ENCODE results near the gene CACNA1S. TPM values are rescaled to one million over a fixed set of nuclear protein-coding genes. Genes with fewer than 3 reads are reported as not detected.

The CACNA1S gene
- total and polyA plus RNA-seq, 2 donors (not counting 1 experiment from before 2014, with no cell fraction given), result not detected

DNA sequence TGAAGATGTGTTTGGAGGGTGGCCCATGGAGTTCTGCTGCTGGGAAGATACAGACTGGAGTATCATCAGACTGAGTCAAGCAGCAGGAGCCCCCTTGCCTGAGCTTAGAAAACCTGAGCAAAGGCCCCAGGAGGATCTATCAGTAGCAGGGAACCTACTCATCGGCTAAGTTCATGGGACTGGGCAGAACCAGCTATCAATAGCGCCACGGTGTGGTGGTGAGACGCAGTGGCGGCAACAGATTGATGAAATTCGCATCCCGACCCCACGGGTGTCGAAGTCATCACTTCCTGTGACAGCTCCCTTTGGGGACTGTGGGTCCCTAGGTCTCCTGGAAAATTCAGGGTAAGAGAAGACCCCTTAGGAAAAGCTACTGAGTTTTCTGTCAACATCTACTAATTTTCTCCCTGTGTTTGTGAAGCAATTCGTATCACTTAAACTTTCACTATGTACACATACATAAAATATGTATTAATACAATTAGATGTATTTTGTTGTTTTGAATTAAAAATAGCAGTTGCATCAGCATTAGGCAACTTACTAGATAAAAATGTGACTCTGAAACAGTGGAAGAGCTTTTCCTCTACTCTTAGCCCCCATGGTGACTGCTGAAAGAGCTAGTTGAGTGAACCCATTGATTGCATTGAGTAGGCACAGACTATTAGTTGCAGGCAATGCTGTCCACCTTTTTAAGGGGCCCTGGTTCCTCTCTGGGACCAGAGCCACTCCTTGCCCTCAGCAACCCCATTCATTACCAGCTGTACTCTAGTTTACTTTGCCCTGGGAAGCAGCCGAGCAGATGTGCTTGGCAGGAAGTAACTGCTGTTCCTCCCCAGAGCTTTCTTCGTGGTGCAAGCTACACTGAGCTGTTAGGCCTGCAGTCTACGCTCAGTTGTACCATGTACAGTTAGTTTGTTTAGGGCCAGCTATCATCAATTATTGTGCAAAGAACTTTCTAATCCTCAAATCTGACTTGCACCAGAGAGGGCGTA lies 7.3 kb upstream of the CACNA1S start:
- no peak overlapping the region for H3K27ac Mint-ChIP-seq
- peak overlapping the region; percentile 13 for H2AFZ ChIP-seq (ENCODE audit: insufficient read depth, low read depth, low read length, poor library complexity, severe bottlenecking)
- peaks cover 3 to 11% of the 10 kb centered on the region in 2 donors for H3K4me1 ChIP-seq (ENCODE audit: control insufficient read depth in 2 of 2, insufficient read depth in 2 of 2, low read length in 2 of 2)
- DNase-seq, result peak; percentile 45
- peaks cover 8% of the 10 kb centered on the region for H3K4me1 Mint-ChIP-seq
- ChIA-PET CTCF (interaction anchor here (0.8 to 2.4 kb wide), 5 partner anchors 16 to 148 kb away, joined by 3 to 15 read pairs (median 3); no protein-coding TSS in a partner anchor), POLR2A (no interaction called here)
- intact Hi-C loops (cut with micrococcal nuclease), result no loop called here
- WGBS (ENCODE audit: insufficient coverage), result 30% methylated on average over 11 of the region's 14 CpGs
- no peaks in the 10 kb centered on the region for H3K36me3 ChIP-seq (replicated peaks in 1 of 2; ENCODE audit: control extremely low read depth in 1 of 2, control insufficient read depth in 1 of 2, extremely low read depth in 1 of 2, insufficient read depth in 2 of 2, low read length in 1 of 2)
- TF ChIP-seq EZH2 (IDR thresholded peaks at IDR 0.05; ENCODE audit: borderline replicate concordance, insufficient read depth, low read depth, low read length, poor library complexity, severe bottlenecking), result no peak
- TF ChIP-seq, protein P1, sequence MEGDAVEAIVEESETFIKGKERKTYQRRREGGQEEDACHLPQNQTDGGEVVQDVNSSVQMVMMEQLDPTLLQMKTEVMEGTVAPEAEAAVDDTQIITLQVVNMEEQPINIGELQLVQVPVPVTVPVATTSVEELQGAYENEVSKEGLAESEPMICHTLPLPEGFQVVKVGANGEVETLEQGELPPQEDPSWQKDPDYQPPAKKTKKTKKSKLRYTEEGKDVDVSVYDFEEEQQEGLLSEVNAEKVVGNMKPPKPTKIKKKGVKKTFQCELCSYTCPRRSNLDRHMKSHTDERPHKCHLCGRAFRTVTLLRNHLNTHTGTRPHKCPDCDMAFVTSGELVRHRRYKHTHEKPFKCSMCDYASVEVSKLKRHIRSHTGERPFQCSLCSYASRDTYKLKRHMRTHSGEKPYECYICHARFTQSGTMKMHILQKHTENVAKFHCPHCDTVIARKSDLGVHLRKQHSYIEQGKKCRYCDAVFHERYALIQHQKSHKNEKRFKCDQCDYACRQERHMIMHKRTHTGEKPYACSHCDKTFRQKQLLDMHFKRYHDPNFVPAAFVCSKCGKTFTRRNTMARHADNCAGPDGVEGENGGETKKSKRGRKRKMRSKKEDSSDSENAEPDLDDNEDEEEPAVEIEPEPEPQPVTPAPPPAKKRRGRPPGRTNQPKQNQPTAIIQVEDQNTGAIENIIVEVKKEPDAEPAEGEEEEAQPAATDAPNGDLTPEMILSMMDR (IDR thresholded peaks at IDR 0.05), result peak; percentile 69
- peaks cover 0 to 19% (median 5%) of the 10 kb centered on the region in 4 experiments for H3K27me3 ChIP-seq (replicated peaks in 1 of 4; ENCODE audit: control extremely low read depth in 1 of 4, control insufficient read depth in 3 of 4, insufficient read depth in 4 of 4, low read length in 3 of 4)
- H3K27ac ChIP-seq (ENCODE audit: low read length in 2 of 2), result no peak overlapping the region
- no peak overlapping the region for H3K4me3 ChIP-seq (ENCODE audit: control extremely low read depth in 1 of 5, extremely low read depth in 1 of 5, insufficient read depth in 1 of 5, low read depth in 2 of 5, low read length in 4 of 5)
- H3K79me2 ChIP-seq (ENCODE audit: control insufficient read depth, insufficient read depth, low read length), result no peaks in the 10 kb centered on the region
- no peak overlapping the region for H3K9ac ChIP-seq (ENCODE audit: low read length)
- no peaks in the 10 kb centered on the region for H3K9me3 Mint-ChIP-seq (ENCODE audit: insufficient read depth)
- H3K9me3 ChIP-seq (ENCODE audit: control extremely low read depth in 1 of 3, control insufficient read depth in 2 of 3, insufficient read depth in 1 of 3, low read length in 2 of 3), result peaks cover 0 to 5% (median 0%) of the 10 kb centered on the region in 3 donors
- no peak overlapping the region for H3K4me2 ChIP-seq (replicated peaks; ENCODE audit: low read depth, low read length, poor library complexity, severe bottlenecking)
- ATAC-seq (ENCODE audit: low read depth), result no peak
- H3K27me3 Mint-ChIP-seq, result peaks cover 29% of the 10 kb centered on the region
- no peaks in the 10 kb centered on the region for H4K20me1 ChIP-seq (ENCODE audit: control insufficient read depth, insufficient read depth, low read length, poor library complexity, severe bottlenecking)
- H3K4me3 Mint-ChIP-seq, result no peak overlapping the region

- Histone ChIP-seq H3K36me3 (replicated peaks in 1 of 2; ENCODE audit: control extremely low read depth in 1 of 2, control insufficient read depth in 1 of 2, extremely low read depth in 1 of 2, insufficient read depth in 2 of 2, low read length in 1 of 2) (no peaks in the 10 kb centered on the region), H3K27ac (ENCODE audit: low read length in 2 of 2) (no peak overlapping the region), H3K9ac (ENCODE audit: low read length) (no peak overlapping the region), H3K4me1 (ENCODE audit: control insufficient read depth in 2 of 2, insufficient read depth in 2 of 2, low read length in 2 of 2) (peaks cover 8 to 20% of the 10 kb centered on the region in 2 donors), H3K79me2 (ENCODE audit: control insufficient read depth, insufficient read depth, low read length) (no peaks in the 10 kb centered on the region), H2AFZ (ENCODE audit: insufficient read depth, low read depth, low read length, poor library complexity, severe bottlenecking) (no peak overlapping the region), H3K4me3 (ENCODE audit: control extremely low read depth in 1 of 5, extremely low read depth in 1 of 5, insufficient read depth in 1 of 5, low read depth in 2 of 5, low read length in 4 of 5) (no peak overlapping the region), H3K27me3 (replicated peaks in 1 of 4; ENCODE audit: control extremely low read depth in 1 of 4, control insufficient read depth in 3 of 4, insufficient read depth in 4 of 4, low read length in 3 of 4) (peaks cover 0 to 32% (median 14%) of the 10 kb centered on the region in 4 experiments), H3K9me3 (ENCODE audit: control extremely low read depth in 1 of 3, control insufficient read depth in 2 of 3, insufficient read depth in 1 of 3, low read length in 2 of 3) (peaks cover 0 to 5% (median 0%) of the 10 kb centered on the region in 3 donors), H3K4me2 (replicated peaks; ENCODE audit: low read depth, low read length, poor library complexity, severe bottlenecking) (no peak overlapping the region), H4K20me1 (ENCODE audit: control insufficient read depth, insufficient read depth, low read length, poor library complexity, severe bottlenecking) (no peaks in the 10 kb centered on the region)
- intact Hi-C loops (cut with micrococcal nuclease), result no loop called here
- DNase-seq (no peak), ATAC-seq (ENCODE audit: low read depth) (no peak)
- TF ChIP-seq EZH2 (IDR thresholded peaks at IDR 0.05; ENCODE audit: borderline replicate concordance, insufficient read depth, low read depth, low read length, poor library complexity, severe bottlenecking), result no peak
- TF ChIP-seq, protein P1 (IDR thresholded peaks at IDR 0.05), result no peak
- Mint-ChIP-seq H3K4me1 (peaks cover 12% of the 10 kb centered on the region), H3K4me3 (peak overlapping the region; percentile 34), H3K27me3 (peaks cover 25% of the 10 kb centered on the region), H3K27ac (no peak overlapping the region), H3K9me3 (ENCODE audit: insufficient read depth) (no peaks in the 10 kb centered on the region)
- POLR2A ChIA-PET, result no interaction called here
- CTCF ChIA-PET, result interaction anchor here (1.1 to 1.7 kb wide), 3 partner anchors 31 to 313 kb away, joined by 4 to 10 read pairs (median 5); no protein-coding TSS in a partner anchor
- WGBS (ENCODE audit: insufficient coverage), result no CpG with 5 or more reads among the region's 2 CpGs
Measured at GRCh38 chr1:201116091-201116490, 3.9 kb upstream of the CACNA1S start.

Measured in B cell (primary cell).